GM04504 (cell line): Measurements from ENCODE around the gene CSNK1E.

Source experiments
- DNase-seq: peaks from one replicate; pipeline ENCODE4 v3.0.0-alpha.2; 2012; ENCODE audit warnings: low read depth

CSNK1E gene

GRCh38 chr22:38249301-38249700 is 67.9 kb downstream of the CSNK1E start:
- no peak for DNase-seq

GRCh38 chr22:38248280-38248679 is 69.0 kb downstream of the CSNK1E start:
- no peak for DNase-seq

GRCh38 chr22:38247713-38248112 is 69.5 kb downstream of the CSNK1E start:
- DNase-seq: no peak

- no peak for DNase-seq
These were observed 70.5 kb downstream of the CSNK1E start for GRCh38 chr22:38246692-38247091.

GRCh38 chr22:38246046-38246658 is 71.1 kb downstream of the CSNK1E start:
- no peak for DNase-seq

- DNase-seq: no peak
These were observed 73.1 kb downstream of the CSNK1E start for GRCh38 chr22:38244106-38244505.

GRCh38 chr22:38243007-38243765 is 74.0 kb downstream of the CSNK1E start:
- DNase-seq: no peak

GRCh38 chr22:38240734-38241252 is 76.4 kb downstream of the CSNK1E start:
- DNase-seq: peak; percentile 69
